Medulla oblongata (tissue), 1 donor: Measurements from ENCODE around the gene ZNF438.

ENCODE experiments used
- DNase-seq: peaks from one replicate; pipeline ENCODE4 v3.0.0-alpha.2; 2015; ENCODE audit errors: extremely low spot score

ZNF438 gene

GRCh38 chr10:31013331-31013730 is 18.3 kb downstream of the ZNF438 start:
- no peak for DNase-seq

GRCh38 chr10:31011665-31012022 is 20.0 kb downstream of the ZNF438 start:
- DNase-seq: no peak

- DNase-seq: no peak
Observed at GRCh38 chr10:31011017-31011664, 20.5 kb downstream of the ZNF438 start.

- DNase-seq: no peak
Observed at GRCh38 chr10:31010062-31010461, 21.6 kb downstream of the ZNF438 start.

GRCh38 chr10:31005895-31006294 is 25.8 kb downstream of the ZNF438 start:
- no peak for DNase-seq

GRCh38 chr10:31004611-31005193 is 27.0 kb downstream of the ZNF438 start:
- no peak for DNase-seq

- no peak for DNase-seq
Observed at GRCh38 chr10:31001740-31002139, 29.9 kb downstream of the ZNF438 start.

- DNase-seq: no peak
Observed at GRCh38 chr10:31000867-31001266, 30.8 kb downstream of the ZNF438 start.

- DNase-seq: no peak
Observed at GRCh38 chr10:31000071-31000782, 31.4 kb downstream of the ZNF438 start.

- peak; percentile 54 for DNase-seq
Observed at GRCh38 chr10:30999070-30999712, 32.5 kb downstream of the ZNF438 start.

- DNase-seq: no peak
Observed at GRCh38 chr10:30997536-30998235, 34.0 kb downstream of the ZNF438 start.

- no peak for DNase-seq
Observed at GRCh38 chr10:30996481-30997005, 35.1 kb downstream of the ZNF438 start.

GRCh38 chr10:30995081-30995770 is 36.4 kb downstream of the ZNF438 start:
- no peak for DNase-seq

GRCh38 chr10:30993155-30993554 is 38.5 kb downstream of the ZNF438 start:
- no peak for DNase-seq

GRCh38 chr10:30992681-30993080 is 39.0 kb downstream of the ZNF438 start:
- DNase-seq: no peak

GRCh38 chr10:30991647-30992011 is 40.0 kb downstream of the ZNF438 start:
- no peak for DNase-seq

GRCh38 chr10:30990971-30991646 is 40.6 kb downstream of the ZNF438 start:
- no peak for DNase-seq

- DNase-seq: no peak
Observed at GRCh38 chr10:30990351-30990750, 41.3 kb downstream of the ZNF438 start.

- DNase-seq: no peak
Observed at GRCh38 chr10:30988831-30989435, 42.7 kb downstream of the ZNF438 start.

- DNase-seq: no peak
Observed at GRCh38 chr10:30987463-30987862, 44.2 kb downstream of the ZNF438 start.
